Activated T-cell treated with anti-CD3 and anti-CD28 coated beads for 48 hours (primary cell): ENCODE measurements around the gene HSD17B4.
"Not testable (repeated sequence)": the region's sequence is repeated elsewhere in the genome, so short reads cannot be mapped to it uniquely, and the experiment has no call there.

ENCODE experiments used
- DNase-seq: peaks from one replicate; pipeline ENCODE4 v3.0.0-alpha.2; 2020; ENCODE audit warnings: low read depth

Gene HSD17B4, protein sequence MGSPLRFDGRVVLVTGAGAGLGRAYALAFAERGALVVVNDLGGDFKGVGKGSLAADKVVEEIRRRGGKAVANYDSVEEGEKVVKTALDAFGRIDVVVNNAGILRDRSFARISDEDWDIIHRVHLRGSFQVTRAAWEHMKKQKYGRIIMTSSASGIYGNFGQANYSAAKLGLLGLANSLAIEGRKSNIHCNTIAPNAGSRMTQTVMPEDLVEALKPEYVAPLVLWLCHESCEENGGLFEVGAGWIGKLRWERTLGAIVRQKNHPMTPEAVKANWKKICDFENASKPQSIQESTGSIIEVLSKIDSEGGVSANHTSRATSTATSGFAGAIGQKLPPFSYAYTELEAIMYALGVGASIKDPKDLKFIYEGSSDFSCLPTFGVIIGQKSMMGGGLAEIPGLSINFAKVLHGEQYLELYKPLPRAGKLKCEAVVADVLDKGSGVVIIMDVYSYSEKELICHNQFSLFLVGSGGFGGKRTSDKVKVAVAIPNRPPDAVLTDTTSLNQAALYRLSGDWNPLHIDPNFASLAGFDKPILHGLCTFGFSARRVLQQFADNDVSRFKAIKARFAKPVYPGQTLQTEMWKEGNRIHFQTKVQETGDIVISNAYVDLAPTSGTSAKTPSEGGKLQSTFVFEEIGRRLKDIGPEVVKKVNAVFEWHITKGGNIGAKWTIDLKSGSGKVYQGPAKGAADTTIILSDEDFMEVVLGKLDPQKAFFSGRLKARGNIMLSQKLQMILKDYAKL

DNA sequence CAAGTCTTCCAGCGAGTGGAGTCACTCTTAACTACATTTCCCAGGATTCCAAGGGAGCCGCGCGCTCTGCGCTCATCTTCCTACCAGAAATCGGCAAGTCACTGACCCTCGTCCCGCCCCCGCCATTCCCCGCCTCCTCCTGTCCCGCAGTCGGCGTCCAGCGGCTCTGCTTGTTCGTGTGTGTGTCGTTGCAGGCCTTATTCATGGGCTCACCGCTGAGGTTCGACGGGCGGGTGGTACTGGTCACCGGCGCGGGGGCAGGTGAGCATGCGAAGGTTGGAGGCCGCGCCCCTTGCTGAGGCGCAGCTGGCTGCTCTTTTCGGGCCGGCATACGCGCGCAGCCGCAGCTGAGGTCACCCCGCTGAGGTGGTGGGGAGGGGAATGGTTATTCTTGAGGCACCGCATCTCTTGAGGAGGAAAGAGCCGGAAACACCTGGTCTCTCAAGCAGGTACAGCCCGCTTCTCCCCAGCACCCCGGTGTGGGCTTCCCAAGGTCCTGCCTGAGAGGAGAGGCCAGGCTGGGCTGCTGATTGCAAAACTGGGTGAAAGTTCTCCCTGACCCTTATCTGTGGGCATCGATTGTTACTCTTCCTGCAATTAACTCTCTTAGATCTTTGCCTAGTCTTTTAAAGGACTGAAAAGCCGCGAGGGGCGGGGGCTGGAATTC lies at the start of gene HSD17B4:
HSD17B4 (plus strand) TSS at position 125 of the 667 bp plus-strand sequence; CDS start at position 204, 79 bp downstream.
- peak; percentile 73 for DNase-seq

DNA sequence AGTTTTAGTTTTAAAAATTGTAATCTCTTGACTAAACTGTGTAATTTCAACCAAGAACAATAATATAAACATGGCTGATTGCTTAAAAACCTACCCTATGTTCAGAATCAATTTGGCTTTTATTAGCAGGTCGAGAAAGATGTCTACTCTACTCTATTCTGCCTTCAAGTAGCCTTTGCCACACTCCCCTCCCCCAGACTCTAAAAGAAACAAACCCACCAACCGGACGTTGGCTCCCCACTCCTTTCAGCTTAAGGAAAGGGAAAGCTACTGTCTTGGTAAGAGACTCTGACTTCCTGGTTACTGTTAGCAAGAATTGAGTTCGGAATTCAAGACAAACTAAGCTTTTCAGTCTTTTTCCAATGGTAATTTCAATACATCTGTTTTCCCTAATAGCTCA lies 49.7 kb upstream of the HSD17B4 start:
- no peak for DNase-seq

DNA sequence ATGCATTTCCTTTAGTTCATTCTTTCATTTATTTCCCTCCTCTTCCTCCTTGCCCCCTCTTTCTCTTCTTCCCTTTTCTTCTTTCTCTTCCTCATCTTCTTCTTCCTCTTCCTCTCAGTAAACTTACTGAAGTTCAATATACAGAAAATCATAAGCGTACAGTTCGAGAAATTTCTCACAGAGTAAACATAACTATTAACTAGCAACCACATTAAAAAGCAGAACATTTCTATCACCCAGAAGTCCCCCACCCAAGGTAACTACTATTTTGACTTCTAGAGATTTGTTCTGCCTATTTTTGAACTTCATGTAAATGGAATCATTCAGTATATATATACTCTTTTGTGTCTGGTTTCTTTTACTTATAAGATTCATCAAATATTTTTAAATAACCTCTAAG lies 48.3 kb upstream of the HSD17B4 start:
- no peak for DNase-seq

DNA sequence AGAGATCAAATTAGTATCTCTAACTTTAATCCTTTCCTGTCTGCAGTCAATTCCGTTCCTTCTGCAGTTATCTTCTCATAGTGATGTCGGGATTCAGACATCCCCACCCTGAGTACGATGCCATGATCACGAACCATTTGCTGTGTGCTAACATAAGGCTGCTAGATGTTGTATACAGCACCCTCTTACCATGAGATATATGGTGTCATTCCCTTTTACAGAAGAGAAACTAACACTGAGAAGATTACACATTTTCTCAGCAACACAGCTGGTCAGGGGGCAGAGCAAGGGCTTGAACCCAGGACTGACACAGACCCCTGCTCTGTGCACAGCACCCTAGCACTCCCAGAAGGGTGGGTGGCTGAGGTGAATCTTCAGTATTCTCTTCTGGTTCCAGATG lies 46.9 kb upstream of the HSD17B4 start:
- DNase-seq: no peak

DNA sequence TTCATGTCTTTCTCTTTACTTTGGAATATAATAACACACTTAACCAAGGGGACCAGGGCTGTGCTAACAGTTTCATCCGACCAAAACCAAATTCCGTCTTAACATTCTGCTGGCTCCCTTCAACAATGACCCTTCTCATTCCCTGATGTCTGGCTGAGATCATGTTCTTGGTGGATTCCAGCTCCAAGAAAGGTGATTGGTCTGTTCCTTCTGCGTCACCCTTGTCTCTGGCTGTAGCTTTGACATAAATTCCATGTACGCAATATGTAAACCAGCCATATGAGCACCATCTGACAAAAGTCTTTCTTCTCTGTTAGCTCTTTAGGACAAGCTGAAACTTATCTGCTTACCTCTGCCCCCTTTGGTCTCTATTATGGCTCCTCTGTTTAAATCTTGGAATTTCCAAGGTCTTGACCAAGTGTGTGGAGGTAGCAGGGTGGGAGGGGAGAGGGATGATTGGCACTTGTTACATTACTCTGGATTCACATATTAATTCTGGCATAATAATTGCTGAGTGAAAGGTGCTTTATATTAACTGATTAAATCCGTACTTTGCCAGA lies 45.7 kb upstream of the HSD17B4 start:
- DNase-seq: no peak

DNA sequence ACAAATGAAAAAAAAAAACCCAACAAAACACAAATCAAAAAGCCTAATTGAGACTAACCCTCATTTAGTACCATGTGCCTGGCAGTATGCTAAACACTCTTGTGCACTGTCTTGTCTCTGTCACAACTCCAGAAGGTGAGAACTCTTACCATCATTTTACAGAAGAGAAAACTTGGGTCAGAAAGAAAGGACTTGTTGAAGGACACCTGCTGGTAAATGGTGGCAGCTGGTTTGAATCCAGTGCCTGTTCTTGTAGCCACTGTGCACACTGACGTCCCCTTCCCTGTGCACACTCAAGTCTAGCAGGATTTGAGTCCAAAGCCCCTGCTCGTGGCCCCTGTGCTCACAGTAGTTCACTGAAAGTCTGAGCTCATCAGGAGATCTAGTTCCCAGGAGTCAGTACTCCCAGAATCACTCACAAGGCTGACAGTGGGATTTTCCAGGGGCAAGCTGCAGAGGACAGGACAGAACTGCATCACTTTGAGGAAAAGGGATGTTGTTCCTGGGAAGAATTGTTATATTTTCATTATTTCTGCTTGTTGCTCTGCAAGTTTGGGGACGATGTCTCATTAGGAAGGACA lies 43.0 kb upstream of the HSD17B4 start:
- DNase-seq: no peak

DNA sequence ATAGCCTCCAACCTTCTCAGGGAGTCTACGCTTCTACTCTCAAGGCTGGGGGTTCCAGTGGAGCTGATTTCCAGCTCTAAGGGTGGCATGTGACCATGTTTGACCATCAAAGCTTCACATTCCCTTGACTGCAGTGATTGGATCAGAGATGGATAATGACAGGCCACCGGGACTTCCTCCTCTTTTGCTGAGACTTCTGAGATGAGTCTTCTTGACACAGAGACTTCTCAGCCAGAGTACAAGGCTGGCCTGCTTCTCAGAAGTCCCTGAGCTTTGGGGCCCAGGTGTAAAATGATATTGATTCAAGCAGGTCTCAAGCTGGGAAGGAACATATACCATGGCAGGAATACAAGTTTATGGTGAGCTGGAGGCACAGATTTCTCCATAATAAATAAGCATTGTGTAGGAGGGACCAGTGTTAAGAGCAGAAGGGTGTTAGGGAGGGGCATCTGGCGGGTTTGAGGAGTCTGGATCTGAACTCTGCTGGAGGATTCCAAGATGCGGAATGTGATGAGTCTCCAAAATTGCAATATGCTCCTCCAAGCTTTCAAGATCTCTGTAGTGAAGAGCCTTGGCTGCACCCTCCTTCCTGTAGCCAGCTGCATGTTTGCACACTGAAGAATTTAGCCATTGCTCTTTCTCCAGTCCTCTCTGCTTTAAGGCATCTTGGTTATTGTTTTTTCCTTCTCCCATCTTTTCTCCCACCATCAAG lies 41.7 kb upstream of the HSD17B4 start:
- DNase-seq: no peak

DNA sequence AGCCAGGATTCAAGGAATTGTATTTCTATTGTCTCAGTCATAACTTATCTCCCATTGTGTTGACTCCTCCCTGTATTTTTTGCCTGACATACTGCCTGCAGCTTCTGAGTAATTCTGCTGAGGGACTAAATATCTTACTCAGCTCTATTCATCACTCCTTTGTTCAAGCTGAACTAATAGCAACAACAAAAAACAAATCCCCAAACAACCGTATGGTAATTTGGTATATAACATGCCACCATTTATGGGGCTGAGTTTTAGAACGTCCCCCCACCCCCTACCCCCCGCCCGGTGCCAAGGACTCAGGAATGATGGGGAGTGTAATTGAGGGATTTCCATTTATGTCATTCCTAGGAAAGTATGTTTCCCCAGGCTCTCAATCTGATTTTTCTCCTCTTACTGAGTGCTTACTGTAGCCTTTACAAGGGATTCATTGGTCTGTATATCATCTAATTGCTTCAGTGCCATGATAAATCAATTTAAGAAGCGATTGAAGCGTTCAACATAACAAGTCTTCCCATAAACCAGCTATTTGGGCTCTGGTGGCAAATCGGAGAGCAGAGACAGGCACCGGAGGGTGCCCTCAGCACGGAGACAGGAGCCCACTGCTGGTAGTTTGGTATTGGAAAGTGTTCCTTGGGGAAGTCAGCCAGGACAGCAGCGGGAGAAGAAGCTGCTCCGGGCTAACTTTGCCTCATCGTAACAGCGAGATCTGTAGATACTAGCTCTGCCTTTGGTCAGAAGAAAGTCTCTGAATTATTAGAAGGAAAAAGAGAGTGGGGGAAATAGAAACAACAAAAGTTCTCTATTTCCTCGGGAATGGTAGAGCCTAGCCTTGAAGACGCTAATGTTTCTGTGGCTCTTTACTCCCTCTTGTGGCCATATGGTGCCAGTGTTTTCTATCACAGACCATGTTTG lies 40.7 kb upstream of the HSD17B4 start:
- DNase-seq: peak; percentile 29

DNA sequence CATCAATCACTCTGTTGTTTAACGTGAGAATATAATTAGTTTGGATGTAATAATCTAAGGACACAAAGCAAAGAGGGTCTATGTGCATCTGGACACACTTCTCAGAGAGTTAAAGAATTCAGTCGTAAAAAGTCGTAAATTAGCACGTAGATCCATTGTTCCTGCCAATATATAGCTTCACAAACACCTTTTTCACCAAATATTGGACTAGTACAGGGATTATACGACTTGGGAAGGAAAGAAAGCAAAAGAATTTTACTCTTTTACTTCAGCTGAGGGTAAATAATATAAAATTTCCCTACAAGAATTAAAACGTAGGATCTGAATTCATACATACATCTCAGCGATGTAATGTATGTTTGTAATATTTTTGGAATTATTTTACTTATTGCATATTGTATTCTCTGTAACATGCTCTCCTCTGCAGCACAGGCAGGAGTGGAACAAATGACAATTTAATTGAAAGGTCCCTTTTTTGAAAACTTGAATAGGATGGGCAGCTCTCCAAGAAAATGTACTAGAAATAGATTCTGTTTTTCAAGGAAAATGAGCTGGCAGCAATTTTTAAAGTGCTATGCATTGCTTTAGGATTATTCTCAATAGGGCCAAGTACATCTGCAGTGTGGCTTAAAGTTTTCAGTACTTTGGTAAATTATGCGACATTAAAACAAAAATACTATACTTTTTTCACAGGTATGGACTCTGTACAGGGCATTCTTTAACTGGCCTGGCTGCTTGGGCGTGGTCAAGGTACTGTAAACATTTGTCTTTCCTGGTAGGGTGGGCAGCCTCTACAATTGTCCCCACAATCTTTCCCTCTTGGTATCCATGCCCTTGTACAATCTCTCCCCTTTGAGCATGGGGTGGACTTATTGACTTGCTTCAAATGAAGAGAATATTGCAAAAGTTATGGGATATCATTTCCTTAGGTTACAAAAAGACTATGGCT lies 39.7 kb upstream of the HSD17B4 start:
- DNase-seq: no peak

DNA sequence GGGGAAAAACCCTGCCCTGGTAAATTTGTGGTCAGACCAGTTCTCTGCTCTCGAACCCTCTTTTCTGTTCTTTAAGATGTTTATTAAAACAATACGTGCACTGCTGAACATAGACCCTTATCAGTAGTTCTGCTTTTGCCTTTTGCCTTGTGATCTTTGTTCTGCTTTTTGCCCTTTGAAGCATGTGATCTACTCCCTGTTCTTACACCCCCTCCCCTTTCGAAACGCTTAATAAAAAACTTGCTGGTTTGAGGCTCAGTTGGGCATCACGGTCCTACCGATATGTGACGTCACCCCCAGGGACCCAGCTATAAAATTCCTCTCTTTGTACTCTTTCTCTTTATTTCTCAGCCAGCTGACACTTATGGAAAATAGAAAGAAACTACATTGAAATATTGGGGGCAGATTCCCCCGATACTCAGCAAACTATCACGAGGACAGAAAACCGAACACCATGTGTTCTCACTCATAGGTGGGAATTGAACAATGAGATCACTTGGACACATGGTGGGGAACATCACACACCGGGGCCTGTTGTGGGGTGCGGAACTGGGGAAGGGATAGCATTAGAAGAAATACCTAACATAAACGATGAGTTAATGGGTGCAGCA lies 38.1 kb upstream of the HSD17B4 start:
- DNase-seq: not testable (repeated sequence)

DNA sequence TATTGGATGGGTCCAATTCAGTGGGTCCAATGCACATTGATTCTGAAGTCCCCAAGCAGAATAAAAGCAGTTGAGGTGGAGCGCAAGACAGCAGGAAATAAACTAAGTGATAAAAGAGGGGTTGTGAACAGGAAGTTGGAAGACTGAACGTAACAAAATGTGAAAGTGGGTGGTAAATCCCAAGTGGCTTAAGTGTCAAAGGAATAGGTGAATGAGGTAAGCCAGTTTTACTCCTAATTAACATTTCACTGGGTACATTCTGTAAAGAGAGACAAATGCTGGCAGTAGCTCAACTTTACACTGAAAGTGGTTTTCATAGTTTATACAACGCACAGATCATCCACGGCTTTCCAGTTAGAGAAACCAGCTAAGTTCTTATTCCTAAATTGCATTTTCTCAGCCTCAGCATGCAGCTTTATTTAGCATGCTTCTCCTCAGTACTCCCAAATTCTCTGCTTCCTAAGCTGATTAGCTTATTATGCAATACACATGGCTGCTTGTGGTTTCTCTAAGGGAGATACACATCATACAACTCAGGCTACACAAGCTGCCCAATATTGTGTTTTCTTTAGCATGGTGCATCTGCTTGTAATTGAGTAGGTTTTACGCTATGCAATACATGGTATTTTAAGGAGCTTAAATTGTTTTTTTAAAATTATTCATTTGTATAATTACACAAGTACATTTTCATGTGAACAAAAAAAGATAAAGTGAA lies 34.2 kb upstream of the HSD17B4 start:
- DNase-seq: no peak

DNA sequence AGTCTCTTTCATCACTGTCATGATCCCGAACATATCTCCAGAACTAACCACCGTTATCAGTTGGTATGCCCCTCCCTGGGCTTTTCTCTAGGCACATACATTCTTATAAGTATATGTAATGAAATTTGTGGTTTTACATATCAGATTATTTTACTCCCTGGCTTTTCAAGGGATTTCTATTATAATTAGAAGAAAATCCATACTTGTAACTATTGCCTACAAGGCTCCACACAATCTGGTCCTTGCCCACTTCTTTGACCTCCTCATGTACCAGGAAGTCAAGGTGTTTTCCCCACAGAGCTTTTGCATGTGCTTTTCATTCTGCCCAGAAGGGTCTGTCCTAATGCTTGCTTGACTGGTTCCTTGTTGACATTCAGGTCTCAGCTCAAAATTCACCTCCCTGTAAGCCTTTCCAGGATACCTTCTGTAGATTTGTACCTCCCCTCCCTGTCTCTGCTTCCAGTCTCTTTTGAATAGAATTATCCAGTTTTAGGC lies 33.6 kb upstream of the HSD17B4 start:
- DNase-seq: no peak

DNA sequence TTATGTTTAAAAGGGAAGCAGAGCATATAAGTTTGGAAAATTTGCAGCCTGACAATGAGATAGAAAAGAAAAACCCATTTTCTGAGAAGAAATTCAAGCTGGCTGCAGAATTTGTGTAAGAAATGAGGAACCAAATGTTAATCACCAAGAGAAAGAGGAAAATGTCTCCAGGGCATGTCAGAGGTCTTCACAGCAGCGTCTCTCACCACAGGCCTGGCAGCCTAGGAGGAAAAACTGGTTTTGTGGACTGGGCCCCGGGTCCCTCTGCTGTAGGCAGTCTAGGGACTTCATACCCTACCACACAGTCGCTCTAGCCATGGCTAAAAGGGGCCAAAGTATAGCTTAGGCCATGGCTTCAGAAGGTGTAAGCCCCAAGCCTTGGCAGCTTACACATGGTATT lies 32.1 kb upstream of the HSD17B4 start:
- no peak for DNase-seq

DNA sequence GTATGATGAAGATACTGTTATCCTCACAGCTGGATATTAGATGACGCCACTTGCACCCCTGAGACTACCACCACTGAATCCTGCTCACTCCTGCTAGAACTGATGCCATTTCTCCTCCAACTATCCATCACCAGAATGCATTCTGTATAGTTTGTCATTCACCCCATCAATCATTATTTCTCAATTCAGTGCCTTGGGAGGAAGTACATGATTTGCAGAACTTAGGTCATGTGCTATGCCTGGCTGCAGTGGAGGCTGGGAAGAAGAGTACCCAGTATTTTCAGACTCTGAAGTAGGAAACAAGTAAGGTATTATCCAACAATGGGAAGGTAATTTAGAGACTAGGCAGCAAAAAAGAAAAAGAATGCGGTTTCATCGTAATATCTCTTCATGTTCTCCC lies 26.2 kb upstream of the HSD17B4 start:
- DNase-seq: no peak

DNA sequence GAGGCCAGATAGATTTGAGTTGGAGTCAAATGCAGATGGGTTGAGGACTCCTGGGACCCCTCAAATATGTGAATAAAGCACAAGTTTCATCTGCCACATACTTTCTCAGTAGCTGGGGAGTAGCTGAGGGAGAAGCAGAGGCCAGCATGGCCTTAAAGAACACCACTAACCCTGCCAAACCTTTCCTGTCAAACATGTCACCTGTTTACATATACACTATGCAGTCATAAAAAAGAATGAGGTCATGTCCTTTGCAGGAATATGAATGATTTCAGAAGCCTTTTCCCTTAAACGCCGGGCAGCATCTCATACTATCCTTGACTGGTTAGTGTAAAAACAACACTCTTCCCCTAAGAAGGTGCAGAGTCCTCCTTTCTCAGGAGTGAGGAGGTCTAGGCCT lies 25.2 kb upstream of the HSD17B4 start:
- no peak for DNase-seq

DNA sequence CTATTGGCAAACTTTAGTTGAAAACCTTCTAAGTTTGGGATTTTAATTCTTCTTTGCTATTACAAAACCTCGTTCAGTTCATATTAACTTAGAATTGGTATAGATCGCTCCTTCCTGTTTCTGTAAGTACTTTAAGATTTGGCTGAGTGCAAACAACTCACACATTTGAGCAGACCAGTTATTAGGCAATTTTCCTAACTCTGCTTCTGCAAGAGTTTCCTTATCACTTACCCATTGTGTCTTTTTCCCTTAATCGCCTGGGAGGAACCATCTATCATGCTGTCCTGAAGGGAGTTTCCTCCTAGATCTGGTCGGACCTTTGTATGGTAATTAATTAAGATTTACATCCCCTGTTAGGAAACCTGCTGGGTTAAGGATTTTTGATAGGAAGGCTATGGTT lies 24.7 kb upstream of the HSD17B4 start:
- not testable (repeated sequence) for DNase-seq

DNA sequence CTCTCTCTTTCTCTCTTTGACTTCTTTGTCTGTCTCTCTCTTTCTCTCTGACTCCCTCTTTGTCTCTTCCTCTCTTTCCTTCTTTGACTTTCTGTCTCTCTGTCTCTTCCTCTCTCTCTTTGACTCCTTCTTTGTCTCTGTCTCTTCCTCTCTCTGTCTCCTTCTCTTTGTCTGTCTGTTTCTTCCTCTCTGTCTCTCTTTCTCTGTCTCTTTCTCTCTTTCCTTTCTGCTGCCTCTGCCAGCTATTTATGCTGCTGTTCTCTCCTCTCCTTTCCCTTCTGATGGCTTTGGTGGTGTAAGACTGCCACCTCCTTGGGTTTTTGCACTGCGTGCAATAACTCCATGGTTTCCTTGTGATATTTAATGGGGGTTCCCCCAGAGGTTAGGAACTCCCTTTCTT lies 24.1 kb upstream of the HSD17B4 start:
- not testable (repeated sequence) for DNase-seq

DNA sequence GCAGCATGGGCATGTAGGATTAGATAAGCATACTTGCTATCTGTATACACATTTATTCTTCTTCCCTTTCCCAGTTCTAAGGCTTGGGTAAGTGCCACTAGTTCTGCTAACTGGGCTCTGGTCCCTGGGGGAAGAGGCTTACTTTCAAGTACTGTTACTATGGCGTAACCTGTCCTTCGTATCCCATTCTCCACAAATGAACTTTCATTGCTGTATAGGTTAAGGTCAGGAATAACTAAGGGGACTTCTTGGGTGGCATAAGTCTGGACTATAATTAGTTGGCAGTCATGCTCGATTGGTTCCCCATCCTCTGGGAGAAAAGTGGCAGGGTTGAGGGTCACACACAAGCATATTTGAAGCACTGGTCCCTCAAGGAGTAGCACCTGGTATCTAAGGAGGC lies 23.7 kb upstream of the HSD17B4 start:
- DNase-seq: not testable (repeated sequence)
